Measurements from ENCODE around the gene CDK5RAP3.
A peak's percentile ranks its signal among the peaks of the same experiment; 100 is the strongest.
"Not testable (repeated sequence)": the region's sequence is repeated elsewhere in the genome, so short reads cannot be mapped to it uniquely, and the experiment has no call there.

The CDK5RAP3 gene

DNA sequence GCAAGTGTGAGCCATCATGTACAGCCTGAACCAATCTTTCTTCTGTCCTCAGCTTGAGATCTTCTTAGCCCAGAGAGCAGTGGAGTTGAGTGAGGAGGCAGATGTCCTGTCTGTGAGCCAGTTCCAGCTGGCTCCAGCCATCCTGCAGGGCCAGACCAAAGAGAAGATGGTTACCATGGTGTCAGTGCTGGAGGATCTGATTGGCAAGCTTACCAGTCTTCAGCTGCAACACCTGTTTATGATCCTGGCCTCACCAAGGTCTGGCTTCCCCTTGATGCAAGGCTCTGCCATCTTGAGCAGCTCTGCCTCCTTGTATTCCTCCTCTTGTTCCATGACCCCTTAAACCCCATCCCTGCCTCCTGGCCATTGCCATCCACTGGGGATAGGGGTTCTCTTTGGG lies 9.6 kb downstream of the CDK5RAP3 start:
- peak; percentile 65 for DNase-seq

DNA sequence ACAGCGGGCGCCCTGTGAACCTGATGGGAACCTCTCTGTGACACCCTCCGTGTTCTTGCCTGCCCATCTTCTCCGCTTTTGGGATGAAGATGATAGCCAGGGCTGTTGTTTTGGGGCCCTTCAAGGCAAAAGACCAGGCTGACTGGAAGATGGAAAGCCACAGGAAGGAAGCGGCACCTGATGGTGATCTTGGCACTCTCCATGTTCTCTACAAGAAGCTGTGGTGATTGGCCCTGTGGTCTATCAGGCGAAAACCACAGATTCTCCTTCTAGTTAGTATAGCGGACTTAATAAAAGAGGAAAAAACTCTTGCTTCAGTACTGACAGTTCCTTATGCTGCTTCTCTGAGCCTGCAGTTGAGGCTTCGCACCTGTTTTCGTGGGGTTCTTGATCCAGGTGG lies 10.5 kb downstream of the CDK5RAP3 start:
- DNase-seq, result no peak

GRCh38 chr17:47982091-47982617 lies 11.2 kb downstream of the CDK5RAP3 start:
- no peak for DNase-seq

GRCh38 chr17:47982645-47983390 lies 11.9 kb downstream of the CDK5RAP3 start:
- DNase-seq, result peak; percentile 48

DNA sequence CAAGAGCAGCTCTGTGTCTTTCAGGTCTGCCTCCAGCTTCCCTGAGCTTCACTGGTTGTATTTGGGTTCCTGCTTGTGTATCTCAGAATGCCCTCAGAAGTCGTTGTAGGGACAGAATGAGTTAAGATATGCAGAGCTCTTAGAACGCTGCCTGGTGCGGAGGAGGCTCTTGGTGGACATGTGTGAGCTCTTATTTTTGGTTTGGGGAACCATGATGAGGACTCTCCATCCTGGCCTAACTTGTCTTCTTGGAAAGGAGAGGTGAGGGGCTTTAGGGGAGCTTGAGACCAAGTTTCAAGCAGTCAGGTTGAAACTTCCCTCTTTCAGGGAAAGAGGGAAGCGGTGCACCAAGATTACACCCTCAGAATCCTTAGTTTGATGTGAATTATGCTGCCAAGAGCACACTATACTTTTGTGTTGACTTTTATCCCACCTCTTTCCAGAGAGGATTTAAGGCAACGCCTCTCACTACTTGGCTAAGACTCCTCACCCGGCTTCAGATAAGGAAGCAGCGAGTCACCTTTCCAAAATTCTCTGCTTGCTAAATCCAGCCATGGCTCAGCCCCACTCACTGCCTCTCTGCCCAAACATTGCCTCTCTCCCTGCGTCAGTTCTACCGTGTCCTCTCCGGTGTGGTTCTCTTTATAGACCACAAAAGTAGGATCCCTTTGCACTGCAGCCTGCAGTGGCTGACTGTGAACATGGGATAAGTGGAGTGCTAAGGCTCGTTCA lies 12.7 kb downstream of the CDK5RAP3 start:
- no peak for DNase-seq

DNA sequence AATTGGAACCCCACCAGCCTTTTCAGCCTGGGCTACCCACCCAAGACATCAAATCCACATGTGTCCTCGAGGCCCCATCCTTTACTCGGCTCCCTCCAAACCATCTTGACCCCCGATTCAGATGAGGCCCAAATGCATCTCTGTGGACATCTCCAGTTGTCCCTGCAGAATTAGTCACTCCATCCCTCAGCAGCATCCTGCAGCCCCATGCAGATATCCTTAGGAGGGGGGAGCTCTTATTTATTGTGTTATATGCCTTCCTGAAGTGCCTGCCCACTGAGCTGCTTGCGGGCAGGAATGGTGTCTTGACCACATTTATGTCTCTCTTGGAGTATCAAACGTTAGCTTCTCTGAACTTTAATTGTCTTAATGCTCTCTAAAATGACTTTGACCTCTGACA lies 15.6 kb downstream of the CDK5RAP3 start:
- no peak for DNase-seq

- peak; percentile 57 for DNase-seq
Observed at GRCh38 chr17:47987240-47987835, 16.4 kb downstream of the CDK5RAP3 start.

DNA sequence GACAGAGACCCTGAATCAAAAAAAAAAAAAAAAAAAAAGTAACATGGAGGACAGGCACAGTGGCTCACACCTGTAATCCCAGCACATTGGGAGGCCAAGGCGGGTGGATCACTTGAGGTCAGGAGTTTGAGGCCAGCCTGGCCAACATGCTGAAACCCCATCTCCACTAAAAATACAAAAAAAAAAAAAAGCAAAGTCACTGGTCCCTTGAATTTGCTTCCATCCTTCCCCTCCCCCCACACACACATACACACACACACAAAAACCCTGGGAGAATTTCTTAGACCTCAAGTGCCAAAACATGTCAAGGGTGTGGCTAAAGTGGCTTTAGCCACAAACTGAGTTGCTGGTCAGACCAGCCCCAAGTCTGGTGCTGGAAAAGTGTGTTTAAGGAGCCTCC lies 17.5 kb downstream of the CDK5RAP3 start:
- DNase-seq, result not testable (repeated sequence)

GRCh38 chr17:47989159-47989558 lies 18.2 kb downstream of the CDK5RAP3 start:
- no peak for DNase-seq

- no peak for DNase-seq
Observed at GRCh38 chr17:47989700-47990099, 18.8 kb downstream of the CDK5RAP3 start.

DNA sequence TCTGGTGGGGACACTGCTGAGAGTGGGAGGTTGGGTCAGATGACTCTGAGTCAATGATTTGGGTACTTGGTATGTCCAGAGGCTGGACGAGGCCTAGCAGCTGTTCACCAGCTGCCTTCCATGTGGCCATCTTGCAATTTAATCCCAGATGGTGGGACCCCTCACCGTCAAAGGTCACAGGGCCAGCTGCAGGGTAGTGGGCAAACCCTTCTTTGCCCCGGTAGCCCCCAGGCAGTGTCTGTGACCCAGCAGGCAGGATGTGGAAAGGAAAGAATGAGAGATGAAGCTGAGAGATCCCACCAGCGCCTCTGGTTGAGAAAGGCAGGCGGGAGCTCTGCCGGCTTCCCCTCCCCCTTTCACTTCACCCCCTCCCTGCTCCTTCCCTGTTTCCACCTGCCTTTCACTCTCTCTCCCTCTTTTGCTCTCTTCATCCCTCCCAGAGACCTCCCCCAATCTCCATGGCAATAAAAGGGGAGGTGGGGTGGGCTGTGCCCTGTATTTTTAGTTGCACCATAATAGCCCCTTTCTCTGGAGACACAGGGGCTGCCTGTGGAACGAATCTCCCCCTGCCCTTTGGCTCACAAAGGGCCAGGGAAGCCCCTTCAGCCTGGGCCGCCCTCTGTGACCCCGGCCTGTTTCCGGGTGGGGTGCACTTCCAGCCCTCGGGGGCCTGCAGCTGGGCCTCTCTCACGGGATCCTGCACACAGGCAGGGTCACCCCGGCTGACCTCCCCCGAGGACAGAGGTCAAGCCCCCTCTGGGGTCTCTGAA lies 20.2 kb downstream of the CDK5RAP3 start:
- no peak for DNase-seq

- DNase-seq, result no peak
Observed at GRCh38 chr17:47992216-47992615, 21.3 kb downstream of the CDK5RAP3 start.

GRCh38 chr17:47993031-47993564 lies 22.2 kb downstream of the CDK5RAP3 start:
- DNase-seq, result no peak

GRCh38 chr17:47993964-47994363 lies 23.1 kb downstream of the CDK5RAP3 start:
- no peak for DNase-seq

- DNase-seq, result no peak
Observed at GRCh38 chr17:47994724-47995123, 23.8 kb downstream of the CDK5RAP3 start.

DNA sequence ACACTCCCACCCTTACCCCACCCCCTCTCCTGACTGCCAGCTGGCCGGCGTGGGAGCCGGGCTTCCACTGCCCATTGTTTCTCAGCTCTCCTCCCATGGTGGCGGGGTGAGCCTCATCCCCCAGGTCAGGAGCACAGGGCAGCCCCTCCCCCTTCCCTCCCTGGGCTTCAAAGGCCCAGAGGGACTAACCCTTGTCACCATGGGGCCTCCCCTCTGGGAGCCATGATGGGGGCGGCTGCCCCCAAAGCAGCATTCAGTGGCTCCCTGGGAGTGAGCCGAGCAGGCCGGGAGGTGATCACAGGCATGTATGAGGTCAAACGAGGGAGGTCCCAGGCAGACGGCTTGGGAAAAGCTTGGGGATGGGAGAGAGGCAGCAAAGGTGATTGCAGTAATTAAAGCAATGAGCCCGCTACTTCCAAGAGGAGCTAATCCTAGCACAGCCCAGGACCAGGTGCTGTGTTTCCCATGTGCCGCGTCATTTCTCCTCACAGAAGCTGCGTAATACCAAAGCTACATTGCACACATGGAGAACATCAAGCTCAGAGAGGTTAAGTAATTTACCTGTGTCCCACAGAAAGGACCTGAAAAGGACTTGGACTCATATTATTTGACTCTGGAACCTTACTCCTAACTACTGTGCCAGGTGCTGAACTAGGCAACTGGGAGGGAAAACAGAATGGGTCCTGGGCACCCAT lies 24.5 kb downstream of the CDK5RAP3 start:
- no peak for DNase-seq

- no peak for DNase-seq
Observed at GRCh38 chr17:47996201-47996600, 25.3 kb downstream of the CDK5RAP3 start.

DNA sequence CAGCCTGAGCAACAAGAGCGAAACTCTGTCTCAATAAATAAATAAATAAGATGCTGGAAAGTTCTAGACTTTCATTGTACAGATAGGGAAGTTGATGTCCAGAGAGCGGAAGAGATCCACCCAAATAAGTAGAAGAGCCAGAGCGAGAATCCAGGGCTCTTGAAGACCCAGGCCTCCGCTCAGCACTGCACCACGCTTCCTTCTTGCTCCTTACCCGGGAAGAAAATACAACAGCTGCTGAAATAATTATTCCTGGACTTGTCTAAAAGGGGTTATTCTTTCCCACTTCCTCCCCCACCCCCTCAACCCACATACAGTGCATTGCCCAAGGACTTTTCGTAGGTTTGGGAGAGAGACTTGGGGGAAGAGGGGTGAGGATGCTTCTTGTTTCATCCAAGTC lies 26.7 kb downstream of the CDK5RAP3 start:
- no peak for DNase-seq

- DNase-seq, result no peak
Observed at GRCh38 chr17:47998044-47998443, 27.1 kb downstream of the CDK5RAP3 start.

DNA sequence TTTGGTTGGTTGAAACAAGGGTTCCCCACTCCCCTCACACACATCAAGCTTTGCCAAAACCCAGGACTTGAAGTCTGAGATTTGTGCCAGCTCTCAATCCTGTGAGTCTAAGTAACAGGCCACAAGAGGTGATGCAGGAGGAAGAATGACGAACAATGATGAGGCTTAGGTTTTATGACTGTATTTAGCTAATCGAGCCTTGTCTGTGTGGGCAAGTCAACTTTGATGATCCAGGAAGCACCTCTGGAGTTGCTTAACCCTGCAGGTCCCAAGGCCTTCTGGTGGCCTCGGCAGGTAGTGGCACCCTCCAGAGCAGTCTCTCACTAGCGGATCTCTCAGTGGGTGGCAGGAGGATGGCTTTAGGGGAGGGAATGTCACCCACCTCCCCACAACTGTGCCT lies 28.7 kb downstream of the CDK5RAP3 start:
- DNase-seq, result no peak

DNA sequence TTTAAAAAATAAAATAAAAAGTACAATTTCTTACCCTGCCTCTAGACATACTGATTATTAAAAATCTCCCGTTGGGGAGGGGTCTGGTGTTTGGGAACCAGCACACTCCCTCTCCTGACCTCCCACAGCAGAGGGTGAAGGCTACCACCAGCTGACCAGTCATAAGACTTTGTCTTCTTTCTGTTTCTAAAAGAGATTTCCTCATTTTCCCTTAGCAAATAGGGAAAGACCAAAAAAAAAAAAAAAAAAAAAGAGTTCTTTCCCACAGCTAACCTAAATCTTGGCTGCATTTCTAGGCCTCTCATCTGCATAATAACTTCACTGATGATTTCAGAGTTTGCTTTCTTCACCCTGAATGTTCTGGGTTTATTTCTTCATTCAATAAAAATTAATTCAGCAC lies 30.3 kb downstream of the CDK5RAP3 start:
- DNase-seq, result no peak

DNA sequence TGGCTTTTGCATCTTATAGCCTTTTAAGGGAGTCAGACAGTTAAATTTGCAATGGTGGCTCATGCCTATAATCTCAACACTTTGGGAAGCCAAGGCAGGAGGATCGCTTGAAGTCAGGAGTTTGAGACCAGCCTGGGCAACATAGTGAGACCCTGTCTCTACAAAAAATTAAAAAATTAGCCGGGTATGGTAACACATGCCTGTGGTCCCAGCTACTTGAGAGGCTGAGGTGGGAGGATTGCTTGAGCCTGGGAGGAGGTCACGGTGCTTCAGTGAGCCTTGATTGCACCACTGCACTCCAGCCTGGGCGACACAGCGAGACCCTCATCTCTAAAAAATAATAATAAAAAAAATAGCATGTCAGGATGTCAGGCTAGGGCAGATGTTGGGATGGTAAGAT lies 30.7 kb downstream of the CDK5RAP3 start:
- not testable (repeated sequence) for DNase-seq
